ENCODE data around the gene SRXN1.
"Not testable (repeated sequence)": the region's sequence is repeated elsewhere in the genome, so short reads cannot be mapped to it uniquely, and the experiment has no call there.

Gene SRXN1

GRCh38 chr20:644692-645317 lies 8.2 kb downstream of the SRXN1 start:
- Mint-ChIP-seq H3K27me3 (peaks cover 33% of the 10 kb centered on the region), H3K4me1 (ENCODE audit: low read depth) (peaks cover 39% of the 10 kb centered on the region), H3K27ac (no peak overlapping the region), H3K4me3 (no peak overlapping the region), H3K9me3 (no peaks in the 10 kb centered on the region), H3K36me3 (ENCODE audit: low read depth) (peaks cover 46% of the 10 kb centered on the region)
- intact Hi-C loops (cut with micrococcal nuclease), result loop anchor here (1.0 to 10.0 kb wide), 2 partner anchors 83 to 290 kb away; no protein-coding TSS in a partner anchor

DNA sequence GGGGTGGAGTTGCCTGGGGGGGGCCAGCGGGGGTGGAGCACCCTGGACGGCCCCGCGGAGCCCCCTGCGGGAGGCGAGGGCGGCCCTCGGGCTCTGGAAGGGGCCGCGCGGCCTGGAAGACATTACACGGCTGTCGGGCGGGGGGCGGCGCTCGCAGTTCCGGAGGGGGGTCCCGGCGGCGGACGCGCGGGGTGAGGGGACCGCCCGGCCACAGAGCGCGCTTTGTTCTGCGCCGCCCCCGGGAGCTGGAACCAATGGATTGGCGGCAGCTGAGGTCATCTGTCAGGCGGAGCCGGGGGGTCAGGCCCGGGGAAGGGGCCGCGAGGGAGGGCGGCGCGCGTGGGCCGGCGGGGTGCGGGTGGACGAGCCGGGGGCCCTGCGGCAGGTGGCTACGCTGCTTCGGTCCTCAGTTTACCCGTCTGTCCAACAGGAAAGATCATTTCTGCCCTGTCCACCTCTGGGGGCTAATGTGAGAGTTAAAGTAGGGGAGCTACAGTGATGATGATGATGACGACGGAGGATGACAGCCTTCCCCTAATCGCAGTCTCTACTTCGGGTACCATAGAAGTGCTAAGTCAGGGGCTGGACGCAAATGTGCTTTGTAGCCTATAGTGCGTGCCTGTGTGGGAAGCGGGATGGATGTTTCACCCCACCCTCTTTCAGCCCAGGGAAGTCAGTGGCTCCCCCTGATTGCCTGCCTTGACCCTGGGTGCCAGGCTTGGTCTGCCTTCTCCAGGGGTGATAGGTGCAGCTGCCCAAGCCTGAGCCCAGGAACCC lies 10.4 kb downstream of the SRXN1 start:
- no peak overlapping the region for H3K4me3 Mint-ChIP-seq
- peaks cover 19% of the 10 kb centered on the region for H3K4me1 Mint-ChIP-seq (ENCODE audit: low read depth)
- H3K36me3 Mint-ChIP-seq (ENCODE audit: low read depth), result peaks cover 23% of the 10 kb centered on the region
- H3K9me3 Mint-ChIP-seq, result no peaks in the 10 kb centered on the region
- intact Hi-C loops (cut with micrococcal nuclease), result loop anchor here (10.0 kb wide), 1 partner anchor 288 kb away; no protein-coding TSS in a partner anchor
- H3K27ac Mint-ChIP-seq, result no peak overlapping the region
- H3K27me3 Mint-ChIP-seq, result peaks cover 36% of the 10 kb centered on the region

DNA sequence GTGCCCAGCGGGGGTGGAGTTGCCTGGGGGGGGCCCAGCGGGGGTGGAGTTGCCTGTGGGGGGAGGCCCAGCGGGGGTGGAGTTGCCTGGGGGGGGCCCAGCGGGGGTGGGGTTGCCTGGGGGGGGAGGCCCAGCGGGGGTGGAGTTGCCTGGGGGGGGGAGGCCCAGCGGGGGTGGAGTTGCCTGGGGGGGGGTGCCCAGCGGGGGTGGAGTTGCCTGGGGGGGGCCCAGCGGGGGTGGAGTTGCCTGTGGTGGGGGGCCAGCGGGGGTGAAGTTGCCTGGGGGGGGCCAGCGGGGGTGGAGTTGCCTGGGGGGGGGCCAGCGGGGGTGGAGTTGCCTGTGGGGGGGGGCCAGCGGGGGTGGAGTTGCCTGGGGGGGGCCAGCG lies 11.0 kb downstream of the SRXN1 start:
- peaks cover 13% of the 10 kb centered on the region for H3K4me1 Mint-ChIP-seq (ENCODE audit: low read depth)
- H3K27ac Mint-ChIP-seq, H3K4me3 Mint-ChIP-seq, H3K9me3 Mint-ChIP-seq: not testable (repeated sequence)
- H3K27me3 Mint-ChIP-seq, result peaks cover 40% of the 10 kb centered on the region
- H3K36me3 Mint-ChIP-seq (ENCODE audit: low read depth), result peaks cover 18% of the 10 kb centered on the region
- intact Hi-C loops (cut with micrococcal nuclease), result loop anchor here (10.0 kb wide), 1 partner anchor 287 kb away; no protein-coding TSS in a partner anchor

DNA sequence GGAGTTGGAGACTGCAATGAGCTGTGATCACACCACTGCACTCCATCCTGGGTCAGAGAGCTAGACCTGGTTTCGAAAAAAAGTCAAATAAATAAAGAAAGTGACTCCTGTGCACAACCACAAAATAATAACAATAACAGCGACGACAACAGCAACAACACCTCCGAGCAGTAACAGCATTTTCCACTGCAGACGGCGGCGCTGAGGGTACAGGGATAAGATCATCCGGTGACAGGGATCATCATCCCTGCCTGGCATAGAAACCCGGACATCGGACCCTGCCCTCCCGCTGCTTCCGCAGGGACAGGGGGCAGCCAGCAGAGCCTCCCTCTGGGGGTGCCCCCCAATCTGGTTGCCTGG lies 11.5 kb downstream of the SRXN1 start:
- intact Hi-C loops (cut with micrococcal nuclease), result loop anchor here (10.0 kb wide), 1 partner anchor 287 kb away; no protein-coding TSS in a partner anchor
- H3K27me3 Mint-ChIP-seq, result peaks cover 40% of the 10 kb centered on the region
- H3K27ac Mint-ChIP-seq, result no peak overlapping the region
- no peak overlapping the region for H3K4me3 Mint-ChIP-seq
- no peaks in the 10 kb centered on the region for H3K9me3 Mint-ChIP-seq
- H3K4me1 Mint-ChIP-seq (ENCODE audit: low read depth), result peaks cover 9% of the 10 kb centered on the region
- H3K36me3 Mint-ChIP-seq (ENCODE audit: low read depth), result peaks cover 13% of the 10 kb centered on the region

GRCh38 chr20:640674-641515 lies 12.1 kb downstream of the SRXN1 start:
- Mint-ChIP-seq H3K27ac (no peak overlapping the region), H3K4me1 (ENCODE audit: low read depth) (peaks cover 5% of the 10 kb centered on the region), H3K4me3 (no peak overlapping the region), H3K36me3 (ENCODE audit: low read depth) (peaks cover 9% of the 10 kb centered on the region), H3K27me3 (peaks cover 42% of the 10 kb centered on the region), H3K9me3 (no peaks in the 10 kb centered on the region)
- intact Hi-C loops (cut with micrococcal nuclease), result loop anchor here (10.0 kb wide), 1 partner anchor 286 kb away; no protein-coding TSS in a partner anchor

DNA sequence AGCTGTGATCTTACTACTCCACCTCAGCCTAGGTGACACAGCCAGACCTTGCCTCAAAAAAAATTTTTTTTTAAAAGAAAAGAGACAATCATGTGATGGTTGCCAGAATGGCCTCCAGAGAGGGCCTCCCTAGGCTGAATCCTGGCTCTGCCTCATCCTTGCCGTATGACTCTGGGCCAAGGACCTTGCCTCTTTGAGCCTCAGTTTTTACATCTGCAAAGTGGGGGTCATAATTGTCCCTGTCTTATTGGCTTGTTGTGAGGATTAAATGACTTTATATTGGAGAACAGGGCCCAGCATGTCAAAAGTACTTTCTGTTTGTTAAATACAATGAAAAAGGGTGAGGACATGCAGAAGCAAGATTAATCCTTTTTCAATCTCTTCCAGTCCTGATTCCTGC lies 14.4 kb downstream of the SRXN1 start:
- intact Hi-C loops (cut with micrococcal nuclease), result no loop called here
- no peak overlapping the region for H3K27ac Mint-ChIP-seq
- H3K27me3 Mint-ChIP-seq, result peaks cover 36% of the 10 kb centered on the region
- no peak overlapping the region for H3K4me3 Mint-ChIP-seq
- no peaks in the 10 kb centered on the region for H3K9me3 Mint-ChIP-seq
- no peaks in the 10 kb centered on the region for H3K36me3 Mint-ChIP-seq (ENCODE audit: low read depth)
- H3K4me1 Mint-ChIP-seq (ENCODE audit: low read depth), result no peaks in the 10 kb centered on the region

DNA sequence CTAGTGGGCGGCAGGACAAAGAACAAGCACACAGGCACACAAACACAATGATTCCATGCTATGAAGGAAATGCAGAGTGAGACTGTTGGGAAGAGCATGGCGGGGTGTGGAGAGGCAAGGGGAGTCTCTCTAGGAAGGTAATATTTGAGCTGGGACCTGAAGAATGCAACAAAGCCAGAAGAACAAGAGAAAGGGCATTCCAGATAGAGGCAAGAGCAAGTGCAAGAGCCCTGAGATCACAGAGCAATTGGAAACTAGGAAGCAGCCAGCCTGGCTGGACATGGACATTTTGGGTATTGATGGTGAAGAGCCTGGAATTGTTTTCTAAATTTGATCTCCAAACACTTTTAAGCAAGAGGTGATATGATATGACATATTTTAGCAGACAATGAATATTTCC lies 15.4 kb downstream of the SRXN1 start:
- intact Hi-C loops (cut with micrococcal nuclease), result no loop called here
- peaks cover 25% of the 10 kb centered on the region for H3K27me3 Mint-ChIP-seq
- no peak overlapping the region for H3K4me3 Mint-ChIP-seq
- no peaks in the 10 kb centered on the region for H3K9me3 Mint-ChIP-seq
- H3K36me3 Mint-ChIP-seq (ENCODE audit: low read depth), result no peaks in the 10 kb centered on the region
- H3K27ac Mint-ChIP-seq, result no peak overlapping the region
- H3K4me1 Mint-ChIP-seq (ENCODE audit: low read depth), result no peaks in the 10 kb centered on the region

DNA sequence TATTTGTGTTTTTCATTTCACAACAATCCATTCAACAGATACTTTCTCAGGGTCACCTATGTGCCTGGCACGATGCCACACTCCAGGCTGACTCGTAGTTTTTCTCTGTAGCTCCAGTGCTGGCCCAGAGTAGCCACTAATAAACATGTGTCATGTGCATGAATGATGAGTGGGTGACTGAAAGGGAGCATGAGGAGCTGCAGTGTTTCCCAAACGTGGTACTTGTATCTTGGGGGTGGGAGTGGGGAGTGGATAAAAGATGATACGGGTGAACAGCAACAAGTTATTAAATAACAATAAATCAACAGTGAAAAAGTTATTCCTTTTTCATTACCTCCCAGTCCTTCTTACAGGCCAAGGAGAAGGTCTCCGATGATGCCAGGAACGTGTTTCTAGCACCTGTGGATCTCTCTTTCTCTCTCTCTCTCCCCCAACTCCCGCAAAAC lies 17.1 kb downstream of the SRXN1 start:
- no peaks in the 10 kb centered on the region for H3K9me3 Mint-ChIP-seq
- no peaks in the 10 kb centered on the region for H3K4me1 Mint-ChIP-seq (ENCODE audit: low read depth)
- H3K36me3 Mint-ChIP-seq (ENCODE audit: low read depth), result no peaks in the 10 kb centered on the region
- intact Hi-C loops (cut with micrococcal nuclease), result no loop called here
- peaks cover 17% of the 10 kb centered on the region for H3K27me3 Mint-ChIP-seq
- no peak overlapping the region for H3K27ac Mint-ChIP-seq
- no peak overlapping the region for H3K4me3 Mint-ChIP-seq

DNA sequence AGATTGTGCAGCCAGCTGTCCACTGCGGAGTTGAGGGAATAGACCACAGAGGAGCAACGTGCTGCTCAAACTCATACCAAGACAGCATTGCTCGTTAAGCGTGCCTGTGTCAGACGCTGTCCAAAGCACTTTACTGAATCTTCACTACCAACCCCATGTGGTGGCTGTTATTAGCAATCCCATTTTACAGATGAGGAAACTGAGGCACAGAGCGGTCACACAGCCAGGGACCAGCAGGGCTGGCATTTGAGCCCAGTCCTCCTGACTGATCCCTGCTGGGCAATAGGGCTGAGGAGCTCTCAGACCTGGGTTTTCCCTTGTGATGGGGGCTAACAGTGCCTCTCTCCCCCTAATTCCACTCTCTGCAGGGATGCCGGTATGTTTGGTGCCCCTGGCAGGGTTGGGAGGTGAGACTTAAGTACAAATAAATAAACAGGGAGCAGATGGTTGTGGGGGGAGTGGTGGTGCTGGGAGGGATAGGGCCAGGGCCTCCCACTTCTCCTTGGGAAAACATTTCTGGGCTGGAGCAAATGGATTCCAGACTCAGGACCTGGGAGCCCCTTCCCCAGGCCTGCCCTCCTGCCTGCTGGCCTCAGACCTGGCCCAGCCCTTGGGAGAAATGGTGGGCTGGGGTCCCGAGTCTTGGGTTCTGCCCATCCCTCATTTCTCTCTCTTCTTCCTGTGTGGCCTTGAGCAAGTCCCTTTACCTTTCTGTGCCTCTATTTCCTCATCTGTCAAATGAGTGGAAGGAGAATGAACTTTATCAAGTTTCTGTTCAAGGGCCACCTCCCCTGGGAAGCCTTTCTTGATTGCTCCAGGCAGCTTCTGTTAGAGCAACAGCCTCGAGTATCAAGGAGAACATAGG lies 17.7 kb downstream of the SRXN1 start:
- peaks cover 14% of the 10 kb centered on the region for H3K27me3 Mint-ChIP-seq
- no peaks in the 10 kb centered on the region for H3K9me3 Mint-ChIP-seq
- no peaks in the 10 kb centered on the region for H3K36me3 Mint-ChIP-seq (ENCODE audit: low read depth)
- no peak overlapping the region for H3K27ac Mint-ChIP-seq
- intact Hi-C loops (cut with micrococcal nuclease), result no loop called here
- no peaks in the 10 kb centered on the region for H3K4me1 Mint-ChIP-seq (ENCODE audit: low read depth)
- no peak overlapping the region for H3K4me3 Mint-ChIP-seq

GRCh38 chr20:634148-634925 lies 18.7 kb downstream of the SRXN1 start:
- H3K9me3 Mint-ChIP-seq, result no peaks in the 10 kb centered on the region
- no peak overlapping the region for H3K27ac Mint-ChIP-seq
- H3K27me3 Mint-ChIP-seq, result peaks cover 15% of the 10 kb centered on the region
- intact Hi-C loops (cut with micrococcal nuclease), result no loop called here
- no peaks in the 10 kb centered on the region for H3K36me3 Mint-ChIP-seq (ENCODE audit: low read depth)
- H3K4me3 Mint-ChIP-seq, result no peak overlapping the region
- H3K4me1 Mint-ChIP-seq (ENCODE audit: low read depth), result no peaks in the 10 kb centered on the region

- Mint-ChIP-seq H3K4me1 (ENCODE audit: low read depth) (no peaks in the 10 kb centered on the region), H3K27ac (no peak overlapping the region), H3K9me3 (peaks cover 6% of the 10 kb centered on the region), H3K4me3 (no peak overlapping the region), H3K36me3 (ENCODE audit: low read depth) (no peaks in the 10 kb centered on the region), H3K27me3 (peaks cover 16% of the 10 kb centered on the region)
- intact Hi-C loops (cut with micrococcal nuclease), result no loop called here
Measured at GRCh38 chr20:631101-631500, 21.9 kb downstream of the SRXN1 start.

GRCh38 chr20:626579-626978 lies 26.4 kb downstream of the SRXN1 start:
- no peak overlapping the region for H3K27ac Mint-ChIP-seq
- H3K27me3 Mint-ChIP-seq, result peaks cover 23% of the 10 kb centered on the region
- intact Hi-C loops (cut with micrococcal nuclease), result no loop called here
- no peak overlapping the region for H3K4me3 Mint-ChIP-seq
- H3K9me3 Mint-ChIP-seq, result peaks cover 22% of the 10 kb centered on the region
- no peaks in the 10 kb centered on the region for H3K36me3 Mint-ChIP-seq (ENCODE audit: low read depth)
- peaks cover 19% of the 10 kb centered on the region for H3K4me1 Mint-ChIP-seq (ENCODE audit: low read depth)
